ENCODE measurements around the gene ACSL6.
A peak's percentile ranks its signal among the peaks of the same experiment; 100 is the strongest.

The ACSL6 gene

GRCh38 chr5:131957721-131958441 lies 53.6 kb downstream of the ACSL6 start:
- no peak for TF ChIP-seq CTCF (IDR thresholded peaks at IDR 0.05; ENCODE audit: low read depth, low read length)
- Histone ChIP-seq H3K27ac (no peak overlapping the region), H3K36me3 (peaks cover 13% of the 10 kb centered on the region), H3K4me3 (ENCODE audit: low read depth, low read length) (no peak overlapping the region), H3K9me3 (ENCODE audit: severe bottlenecking) (no peaks in the 10 kb centered on the region), H3K27me3 (ENCODE audit: insufficient read depth, low read depth, severe bottlenecking) (no peaks in the 10 kb centered on the region)
- peak; percentile 25 for DNase-seq

GRCh38 chr5:131953969-131954368 lies 57.5 kb downstream of the ACSL6 start:
- no peak overlapping the region for H3K4me3 ChIP-seq (ENCODE audit: low read depth, low read length)
- no peak for TF ChIP-seq CTCF (IDR thresholded peaks at IDR 0.05; ENCODE audit: low read depth, low read length)
- H3K27me3 ChIP-seq (ENCODE audit: insufficient read depth, low read depth, severe bottlenecking), result no peaks in the 10 kb centered on the region
- DNase-seq, result no peak
- H3K36me3 ChIP-seq, result peaks cover 11% of the 10 kb centered on the region
- no peaks in the 10 kb centered on the region for H3K9me3 ChIP-seq (ENCODE audit: severe bottlenecking)
- H3K27ac ChIP-seq, result no peak overlapping the region

- no peak overlapping the region for H3K4me3 ChIP-seq (ENCODE audit: low read depth, low read length)
- DNase-seq, result no peak
- no peak for TF ChIP-seq CTCF (IDR thresholded peaks at IDR 0.05; ENCODE audit: low read depth, low read length)
Observed at GRCh38 chr5:131952301-131952857, 59.1 kb downstream of the ACSL6 start.

GRCh38 chr5:131950706-131951105 lies 60.8 kb downstream of the ACSL6 start:
- Histone ChIP-seq H3K27ac (no peak overlapping the region), H3K27me3 (ENCODE audit: insufficient read depth, low read depth, severe bottlenecking) (no peaks in the 10 kb centered on the region), H3K9me3 (ENCODE audit: severe bottlenecking) (no peaks in the 10 kb centered on the region), H3K4me3 (ENCODE audit: low read depth, low read length) (no peak overlapping the region), H3K36me3 (peaks cover 11% of the 10 kb centered on the region)
- TF ChIP-seq CTCF (IDR thresholded peaks at IDR 0.05; ENCODE audit: low read depth, low read length), result no peak
- DNase-seq, result no peak

More at GRCh38 chr5:131952301-131952857, 59.1 kb downstream of the ACSL6 start:
- Histone ChIP-seq H3K9me3 (ENCODE audit: severe bottlenecking) (no peaks in the 10 kb centered on the region), H3K27ac (no peak overlapping the region), H3K27me3 (ENCODE audit: insufficient read depth, low read depth, severe bottlenecking) (no peaks in the 10 kb centered on the region), H3K36me3 (peaks cover 11% of the 10 kb centered on the region)

- Histone ChIP-seq H3K4me3 (ENCODE audit: low read depth, low read length) (no peak overlapping the region), H3K27ac (no peak overlapping the region), H3K9me3 (ENCODE audit: severe bottlenecking) (no peaks in the 10 kb centered on the region), H3K36me3 (no peaks in the 10 kb centered on the region), H3K27me3 (ENCODE audit: insufficient read depth, low read depth, severe bottlenecking) (no peaks in the 10 kb centered on the region)
- TF ChIP-seq CTCF (IDR thresholded peaks at IDR 0.05; ENCODE audit: low read depth, low read length), result no peak
- no peak for DNase-seq
Observed at GRCh38 chr5:131947445-131947844, 64.0 kb downstream of the ACSL6 start.

All from WERI-Rb-1 (cell line).